ENCODE measurements around the gene ZBED5. TPM values are rescaled to one million over a fixed set of nuclear protein-coding genes. Genes with fewer than 3 reads are reported as not detected.
A peak's percentile ranks its signal among the peaks of the same experiment; 100 is the strongest.

The ZBED5 gene
- 88.5 and 95.0 TPM in 2 replicates for total RNA-seq
- long read RNA-seq, transcript ZBED5-201 (3 exons, 2,512 nt), result major isoform, 21 of 99 reads
- long read RNA-seq, transcript ZBED5-202 (3 exons, 2,741 nt), result minor isoform, 8 of 99 reads
- long read RNA-seq, partial matches to known transcripts, result 23 of 99 reads
- long read RNA-seq, other reads (novel, unspliced or antisense), result 43 of 99 reads

- no peaks in the 10 kb centered on the region for H3K27me3 Mint-ChIP-seq
- peak within 1 kb of the TSS; percentile 99 for H3K27ac Mint-ChIP-seq
- DNase-seq (ENCODE audit: low spot score, unreplicated experiment), result peak; percentile 90
- H3K9me3 Mint-ChIP-seq (ENCODE audit: low read depth), result no peaks in the 10 kb centered on the region
- H3K4me3 Mint-ChIP-seq (ENCODE audit: low read depth), result peak within 1 kb of the TSS; percentile 100
- H3K4me1 Mint-ChIP-seq (ENCODE audit: low read depth), result peaks cover 21% of the 10 kb centered on the region
- TF ChIP-seq, protein P1, sequence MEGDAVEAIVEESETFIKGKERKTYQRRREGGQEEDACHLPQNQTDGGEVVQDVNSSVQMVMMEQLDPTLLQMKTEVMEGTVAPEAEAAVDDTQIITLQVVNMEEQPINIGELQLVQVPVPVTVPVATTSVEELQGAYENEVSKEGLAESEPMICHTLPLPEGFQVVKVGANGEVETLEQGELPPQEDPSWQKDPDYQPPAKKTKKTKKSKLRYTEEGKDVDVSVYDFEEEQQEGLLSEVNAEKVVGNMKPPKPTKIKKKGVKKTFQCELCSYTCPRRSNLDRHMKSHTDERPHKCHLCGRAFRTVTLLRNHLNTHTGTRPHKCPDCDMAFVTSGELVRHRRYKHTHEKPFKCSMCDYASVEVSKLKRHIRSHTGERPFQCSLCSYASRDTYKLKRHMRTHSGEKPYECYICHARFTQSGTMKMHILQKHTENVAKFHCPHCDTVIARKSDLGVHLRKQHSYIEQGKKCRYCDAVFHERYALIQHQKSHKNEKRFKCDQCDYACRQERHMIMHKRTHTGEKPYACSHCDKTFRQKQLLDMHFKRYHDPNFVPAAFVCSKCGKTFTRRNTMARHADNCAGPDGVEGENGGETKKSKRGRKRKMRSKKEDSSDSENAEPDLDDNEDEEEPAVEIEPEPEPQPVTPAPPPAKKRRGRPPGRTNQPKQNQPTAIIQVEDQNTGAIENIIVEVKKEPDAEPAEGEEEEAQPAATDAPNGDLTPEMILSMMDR (IDR thresholded peaks at IDR 0.05; ENCODE audit: unreplicated experiment), result peak; percentile 27
- peaks cover 14% of the 10 kb centered on the region for H3K36me3 Mint-ChIP-seq (ENCODE audit: insufficient read depth)
These were observed at the start of gene ZBED5 for GRCh38 chr11:10857709-10858438. TSS of gene ZBED5 (minus strand) at chr11:10858053. CDS start at chr11:10854945, 3,108 bp downstream.

DNA sequence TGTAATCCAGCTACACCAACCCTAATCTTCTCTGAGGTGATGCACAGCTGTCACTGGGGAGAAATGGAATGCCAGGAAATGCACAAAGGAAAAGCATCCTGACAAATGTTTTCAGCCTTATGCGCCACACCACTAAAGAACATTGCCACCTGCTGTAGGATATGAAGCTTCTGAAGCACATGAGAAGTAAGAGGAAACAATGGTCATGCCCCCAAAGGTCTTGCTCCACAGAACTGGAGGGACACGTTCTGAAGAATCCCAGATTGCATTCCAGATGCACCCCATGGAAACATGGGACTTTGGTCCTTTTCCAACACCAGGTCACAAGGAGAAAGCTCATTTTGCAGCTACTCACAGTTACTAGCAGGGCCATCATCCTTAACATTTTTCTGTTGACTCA lies 48.7 kb upstream of the ZBED5 start:
- DNase-seq (ENCODE audit: low spot score, unreplicated experiment), result no peak
- H3K4me3 Mint-ChIP-seq (ENCODE audit: low read depth), result no peak overlapping the region
- no peaks in the 10 kb centered on the region for H3K4me1 Mint-ChIP-seq (ENCODE audit: low read depth)
- no peak overlapping the region for H3K27ac Mint-ChIP-seq
- H3K27me3 Mint-ChIP-seq, result peaks cover 6% of the 10 kb centered on the region
- no peaks in the 10 kb centered on the region for H3K36me3 Mint-ChIP-seq (ENCODE audit: insufficient read depth)
- TF ChIP-seq, protein P1 (IDR thresholded peaks at IDR 0.05; ENCODE audit: unreplicated experiment), result no peak
- peaks cover 5% of the 10 kb centered on the region for H3K9me3 Mint-ChIP-seq (ENCODE audit: low read depth)

- Mint-ChIP-seq H3K36me3 (ENCODE audit: insufficient read depth) (no peaks in the 10 kb centered on the region), H3K4me1 (ENCODE audit: low read depth) (peaks cover 7% of the 10 kb centered on the region), H3K9me3 (ENCODE audit: low read depth) (no peaks in the 10 kb centered on the region), H3K4me3 (ENCODE audit: low read depth) (no peak overlapping the region), H3K27ac (no peak overlapping the region), H3K27me3 (no peaks in the 10 kb centered on the region)
- TF ChIP-seq, protein P1 (IDR thresholded peaks at IDR 0.05; ENCODE audit: unreplicated experiment), result no peak
- DNase-seq (ENCODE audit: low spot score, unreplicated experiment), result no peak
These were observed 44.6 kb upstream of the ZBED5 start for GRCh38 chr11:10902301-10903063.

- Mint-ChIP-seq H3K36me3 (ENCODE audit: insufficient read depth) (no peaks in the 10 kb centered on the region), H3K4me3 (ENCODE audit: low read depth) (no peak overlapping the region), H3K9me3 (ENCODE audit: low read depth) (no peaks in the 10 kb centered on the region), H3K27ac (no peak overlapping the region), H3K27me3 (no peaks in the 10 kb centered on the region), H3K4me1 (ENCODE audit: low read depth) (peaks cover 7% of the 10 kb centered on the region)
- DNase-seq (ENCODE audit: low spot score, unreplicated experiment), result no peak
- TF ChIP-seq, protein P1 (IDR thresholded peaks at IDR 0.05; ENCODE audit: unreplicated experiment), result no peak
These were observed 43.0 kb upstream of the ZBED5 start for GRCh38 chr11:10900681-10901415.

Measured in progenitor cell of endocrine pancreas (in vitro differentiated cells).